Glutamatergic neuron (in vitro differentiated cells): Measurements from ENCODE around the gene ZNF407. TPM values are rescaled to one million over a fixed set of nuclear protein-coding genes. Genes with fewer than 3 reads are reported as not detected.

ENCODE experiments used
- DNase-seq: peaks from one replicate; pipeline ENCODE4 v3.0.0; 2022
- H3K27ac Mint-ChIP-seq: one replicate; pipeline ENCODE4 v1.8.0; 2020; ENCODE audit warnings: mild to moderate bottlenecking, mixed read lengths, inconsistent platforms; ENCODE audit not compliant: unreplicated experiment
- H3K27me3 Mint-ChIP-seq: one replicate; pipeline ENCODE4 v1.8.0; 2020; ENCODE audit warnings: mild to moderate bottlenecking, moderate library complexity, mixed read lengths, inconsistent platforms; ENCODE audit not compliant: unreplicated experiment
- H3K36me3 Mint-ChIP-seq: one replicate; pipeline ENCODE4 v1.8.0; 2020; ENCODE audit warnings: mild to moderate bottlenecking, mixed read lengths, inconsistent platforms; ENCODE audit not compliant: unreplicated experiment
- H3K4me1 Mint-ChIP-seq: one replicate; pipeline ENCODE4 v1.8.0; 2020; ENCODE audit warnings: mild to moderate bottlenecking, low read depth, mixed read lengths, inconsistent platforms; ENCODE audit not compliant: unreplicated experiment
- H3K4me3 Mint-ChIP-seq: one replicate; pipeline ENCODE4 v1.8.0; 2020; ENCODE audit warnings: mild to moderate bottlenecking, mixed read lengths, inconsistent platforms; ENCODE audit not compliant: unreplicated experiment
- H3K9me3 Mint-ChIP-seq: one replicate; pipeline ENCODE4 v1.8.0; 2020; ENCODE audit warnings: mild to moderate bottlenecking, moderate library complexity, mixed read lengths, inconsistent platforms; ENCODE audit not compliant: unreplicated experiment
- CTCF ChIP-seq: fragments of 200-600 bp; sonication (generic); IDR thresholded peaks from one replicate; pipeline ENCODE4 v1.5.0; 2021; ENCODE audit not compliant: partially characterized antibody, unreplicated experiment
- total RNA-seq: library from RNA; stranded (reverse); fragmentation: NEBNext Ultra II Directional; extraction: Animal tissue kit (Norgen Biotek cat#: 25700); gene quantifications from one replicate; pipeline ENCODE4 v1.2.1, GENCODE V29; 2021; ENCODE audit not compliant: unreplicated experiment

Gene ZNF407
- total RNA-seq, 1 donor from 2014 or later: 15.8 TPM

- Mint-ChIP-seq H3K4me1 (no peaks in the 10 kb centered on the region), H3K27me3 (no peaks in the 10 kb centered on the region), H3K9me3 (no peaks in the 10 kb centered on the region), H3K4me3 (no peak overlapping the region), H3K27ac (no peak overlapping the region), H3K36me3 (no peaks in the 10 kb centered on the region)
- TF ChIP-seq CTCF: no peak
- no peak for DNase-seq
These were observed 15.7 kb downstream of the ZNF407 start for GRCh38 chr18:74613381-74613780.

- TF ChIP-seq CTCF: no peak
- no peaks in the 10 kb centered on the region for H3K36me3 Mint-ChIP-seq
- no peak overlapping the region for H3K27ac Mint-ChIP-seq
- H3K9me3 Mint-ChIP-seq: no peaks in the 10 kb centered on the region
- H3K4me3 Mint-ChIP-seq: no peak overlapping the region
- H3K27me3 Mint-ChIP-seq: no peaks in the 10 kb centered on the region
- H3K4me1 Mint-ChIP-seq: no peaks in the 10 kb centered on the region
- DNase-seq: no peak
These were observed 18.8 kb downstream of the ZNF407 start for GRCh38 chr18:74616494-74616893.

GRCh38 chr18:74617486-74617885 is 19.8 kb downstream of the ZNF407 start:
- H3K27ac Mint-ChIP-seq: no peak overlapping the region
- no peak for TF ChIP-seq CTCF

GRCh38 chr18:74622072-74622471 is 24.4 kb downstream of the ZNF407 start:
- H3K36me3 Mint-ChIP-seq: no peaks in the 10 kb centered on the region
- no peak for DNase-seq
- no peak overlapping the region for H3K4me3 Mint-ChIP-seq
- H3K4me1 Mint-ChIP-seq: peaks cover 2% of the 10 kb centered on the region
- no peaks in the 10 kb centered on the region for H3K27me3 Mint-ChIP-seq
- H3K9me3 Mint-ChIP-seq: no peaks in the 10 kb centered on the region
- no peak for TF ChIP-seq CTCF
- no peak overlapping the region for H3K27ac Mint-ChIP-seq

More at GRCh38 chr18:74617486-74617885, 19.8 kb downstream of the ZNF407 start:
- no peaks in the 10 kb centered on the region for H3K36me3 Mint-ChIP-seq
- H3K9me3 Mint-ChIP-seq: no peaks in the 10 kb centered on the region
- H3K27me3 Mint-ChIP-seq: no peaks in the 10 kb centered on the region
- H3K4me1 Mint-ChIP-seq: no peaks in the 10 kb centered on the region
- peak; percentile 32 for DNase-seq
- H3K4me3 Mint-ChIP-seq: no peak overlapping the region

GRCh38 chr18:74623047-74623816 is 25.6 kb downstream of the ZNF407 start:
- peaks cover 2% of the 10 kb centered on the region for H3K4me1 Mint-ChIP-seq
- DNase-seq: no peak
- TF ChIP-seq CTCF: no peak

More at GRCh38 chr18:74623047-74623816, 25.6 kb downstream of the ZNF407 start:
- H3K27me3 Mint-ChIP-seq: no peaks in the 10 kb centered on the region
- no peak overlapping the region for H3K27ac Mint-ChIP-seq
- no peaks in the 10 kb centered on the region for H3K9me3 Mint-ChIP-seq
- no peaks in the 10 kb centered on the region for H3K36me3 Mint-ChIP-seq
- H3K4me3 Mint-ChIP-seq: no peak overlapping the region
